ENCODE measurements around the gene PTPRN2. TPM values are rescaled to one million over a fixed set of nuclear protein-coding genes. Genes with fewer than 3 reads are reported as not detected.

The PTPRN2 gene
- polyA plus RNA-seq, 1 experiment = 0.02 TPM

- H3K9me3 ChIP-seq (ENCODE audit: control insufficient read depth, insufficient read depth, low read length) = peaks cover 5% of the 10 kb centered on the region; the same call in 1 of the 2 replicates
- H3K27ac ChIP-seq (ENCODE audit: low read depth, low read length) = no peak overlapping the region
- no peak for DNase-seq (ENCODE audit: low read depth, low spot score)
- ChIA-PET CTCF (no interaction called here), POLR2A (no interaction called here)
- no peak for TF ChIP-seq CTCF (IDR thresholded peaks at IDR 0.05; ENCODE audit: low read depth, low read length)
- no peak overlapping the region for H3K4me3 ChIP-seq (ENCODE audit: low read depth, low read length)
- H3K27me3 ChIP-seq (ENCODE audit: control insufficient read depth, insufficient read depth, low read length) = peaks cover 29% of the 10 kb centered on the region
Observed at GRCh38 chr7:158588878-158589442, 1.3 kb upstream of the PTPRN2 start.

GRCh38 chr7:158588085-158588877 is 658 bp upstream of the PTPRN2 start:
- H3K4me3 ChIP-seq (ENCODE audit: low read depth, low read length) = peak overlapping the region; percentile 39
- no peak for DNase-seq (ENCODE audit: low read depth, low spot score)
- ChIA-PET POLR2A (no interaction called here), CTCF (no interaction called here)
- peaks cover 29% of the 10 kb centered on the region for H3K27me3 ChIP-seq (ENCODE audit: control insufficient read depth, insufficient read depth, low read length)
- no peak overlapping the region for H3K27ac ChIP-seq (ENCODE audit: low read depth, low read length)
- peaks cover 5% of the 10 kb centered on the region; the same call in 1 of the 2 replicates for H3K9me3 ChIP-seq (ENCODE audit: control insufficient read depth, insufficient read depth, low read length)
- TF ChIP-seq CTCF (IDR thresholded peaks at IDR 0.05; ENCODE audit: low read depth, low read length) = no peak

GRCh38 chr7:158586499-158587161 is 993 bp downstream of the PTPRN2 start:
- CTCF ChIA-PET = no interaction called here
- POLR2A ChIA-PET = no interaction called here
- Histone ChIP-seq H3K27me3 (ENCODE audit: control insufficient read depth, insufficient read depth, low read length) (peaks cover 29% of the 10 kb centered on the region), H3K4me3 (ENCODE audit: low read depth, low read length) (no peak overlapping the region), H3K27ac (ENCODE audit: low read depth, low read length) (no peak overlapping the region), H3K9me3 (ENCODE audit: control insufficient read depth, insufficient read depth, low read length) (peaks cover 5% of the 10 kb centered on the region; the same call in 1 of the 2 replicates)
- no peak for DNase-seq (ENCODE audit: low read depth, low spot score)
- no peak for TF ChIP-seq CTCF (IDR thresholded peaks at IDR 0.05; ENCODE audit: low read depth, low read length)

GRCh38 chr7:158585721-158586498 is 1.7 kb downstream of the PTPRN2 start:
- H3K9me3 ChIP-seq (ENCODE audit: control insufficient read depth, insufficient read depth, low read length) = peaks cover 5% of the 10 kb centered on the region; the same call in 1 of the 2 replicates
- no peak for TF ChIP-seq CTCF (IDR thresholded peaks at IDR 0.05; ENCODE audit: low read depth, low read length)
- DNase-seq (ENCODE audit: low read depth, low spot score) = no peak
- no peak overlapping the region for H3K4me3 ChIP-seq (ENCODE audit: low read depth, low read length)
- no peak overlapping the region for H3K27ac ChIP-seq (ENCODE audit: low read depth, low read length)
- ChIA-PET CTCF (no interaction called here), POLR2A (no interaction called here)
- H3K27me3 ChIP-seq (ENCODE audit: control insufficient read depth, insufficient read depth, low read length) = peaks cover 29% of the 10 kb centered on the region
